Prostate gland (tissue), 2 donors: ENCODE measurements around the gene OR4E2.

Experiments
- CTCF ChIP-seq, 4 experiments: fragments of 200-600 bp in 2 of 4; fragments of 450-650 bp in 2 of 4; sonication (generic) in 2 of 4; IDR thresholded peaks; 1 replicate in 3 of 4; 2 replicates in 1 of 4; pipeline ENCODE4 v1.5.1; 2016 to 2019; ENCODE audit warnings: antibody characterized with exemption in 4 of 4, mild to moderate bottlenecking in 2 of 4, moderate library complexity in 2 of 4
- POLR2AphosphoS5 ChIP-seq: sonication (generic); formaldehyde crosslinking; IDR thresholded peaks from one replicate; pipeline ENCODE4 v1.6.1; 2017; ENCODE audit warnings: antibody characterized with exemption

GRCh38 chr14:21703357-21704326 is 50.0 kb downstream of the OR4E2 start:
- TF ChIP-seq POLR2AphosphoS5 (peak; percentile 42), CTCF (IDR thresholded peaks at IDR 0.05) (no peak)
